DMS153 treated with DMSO at 0.1 percent for 48 hours (cell line): ENCODE results near the gene TNFRSF25.
"Not testable (repeated sequence)": the region's sequence is repeated elsewhere in the genome, so short reads cannot be mapped to it uniquely, and the experiment has no call there.

Source experiments
- DNase-seq: peaks from one replicate; lab custom pipeline; 2025; ENCODE audit not compliant: unreplicated experiment; lab: John Stamatoyannopoulos, UW

TNFRSF25 gene

GRCh38 chr1:6470132-6471085, 4.4 kb upstream of the TNFRSF25 start:
- DNase-seq, result no peak

GRCh38 chr1:6468729-6469461, 2.9 kb upstream of the TNFRSF25 start:
- DNase-seq, result no peak

- DNase-seq, result no peak
Measured at GRCh38 chr1:6467744-6468688, 2.0 kb upstream of the TNFRSF25 start.

GRCh38 chr1:6467224-6467623, 1.3 kb upstream of the TNFRSF25 start:
- DNase-seq, result no peak

- DNase-seq, result no peak
Measured at GRCh38 chr1:6466751-6467150, 778 bp upstream of the TNFRSF25 start.

- no peak for DNase-seq
Measured at GRCh38 chr1:6465461-6466005, 440 bp downstream of the TNFRSF25 start.

GRCh38 chr1:6464915-6465314, 1.1 kb downstream of the TNFRSF25 start:
- no peak for DNase-seq

GRCh38 chr1:6464514-6464836, 1.5 kb downstream of the TNFRSF25 start:
- DNase-seq, result no peak

GRCh38 chr1:6463120-6463412, 2.9 kb downstream of the TNFRSF25 start:
- no peak for DNase-seq

- no peak for DNase-seq
Measured at GRCh38 chr1:6462412-6463119, 3.4 kb downstream of the TNFRSF25 start.

- DNase-seq, result no peak
Measured at GRCh38 chr1:6461538-6462411, 4.2 kb downstream of the TNFRSF25 start.

GRCh38 chr1:6461051-6461530, 4.9 kb downstream of the TNFRSF25 start:
- DNase-seq, result no peak

- no peak for DNase-seq
Measured at GRCh38 chr1:6460301-6461050, 5.5 kb downstream of the TNFRSF25 start.

- DNase-seq, result no peak
Measured at GRCh38 chr1:6459850-6460265, 6.1 kb downstream of the TNFRSF25 start.

- DNase-seq, result no peak
Measured at GRCh38 chr1:6456800-6457466, 9.0 kb downstream of the TNFRSF25 start.

- DNase-seq, result not testable (repeated sequence)
Measured at GRCh38 chr1:6455752-6456520, 10.0 kb downstream of the TNFRSF25 start.
